GM18868 (cell line): ENCODE measurements around the gene KCNG3.
"Not testable (repeated sequence)": the region's sequence is repeated elsewhere in the genome, so short reads cannot be mapped to it uniquely, and the experiment has no call there.

Source experiments
- ATAC-seq: cut with Tn5 transposase; IDR thresholded peaks from one replicate; pipeline ENCODE4 v1.9.1; 2021; ENCODE audit warnings: mild to moderate bottlenecking, moderate library complexity; ENCODE audit not compliant: unreplicated experiment

Gene KCNG3

GRCh38 chr2:42435628-42436027 is 58.2 kb downstream of the KCNG3 start:
- ATAC-seq, result no peak

- ATAC-seq, result no peak
Measured at GRCh38 chr2:42430188-42430587, 63.6 kb downstream of the KCNG3 start.

GRCh38 chr2:42429352-42429751 is 64.4 kb downstream of the KCNG3 start:
- ATAC-seq, result no peak

GRCh38 chr2:42425697-42426096 is 68.1 kb downstream of the KCNG3 start:
- no peak for ATAC-seq

- ATAC-seq, result no peak
Measured at GRCh38 chr2:42424033-42424432, 69.7 kb downstream of the KCNG3 start.

- no peak for ATAC-seq
Measured at GRCh38 chr2:42421601-42422239, 72.1 kb downstream of the KCNG3 start.

GRCh38 chr2:42421157-42421485 is 72.7 kb downstream of the KCNG3 start:
- ATAC-seq, result no peak

GRCh38 chr2:42414648-42415047 is 79.1 kb downstream of the KCNG3 start:
- ATAC-seq, result no peak

- ATAC-seq, result no peak
Measured at GRCh38 chr2:42414158-42414557, 79.6 kb downstream of the KCNG3 start.

GRCh38 chr2:42410742-42411514 is 82.9 kb downstream of the KCNG3 start:
- no peak for ATAC-seq

- no peak for ATAC-seq
Measured at GRCh38 chr2:42408009-42408408, 85.8 kb downstream of the KCNG3 start.

GRCh38 chr2:42407476-42407875 is 86.3 kb downstream of the KCNG3 start:
- no peak for ATAC-seq

- no peak for ATAC-seq
Measured at GRCh38 chr2:42404676-42405075, 89.1 kb downstream of the KCNG3 start.

GRCh38 chr2:42401773-42402172 is 92.0 kb downstream of the KCNG3 start:
- no peak for ATAC-seq

GRCh38 chr2:42398052-42398451 is 95.7 kb downstream of the KCNG3 start:
- ATAC-seq, result not testable (repeated sequence)

- ATAC-seq, result not testable (repeated sequence)
Measured at GRCh38 chr2:42393320-42393719, 100.5 kb downstream of the KCNG3 start.

GRCh38 chr2:42392191-42392590 is 101.6 kb downstream of the KCNG3 start:
- no peak for ATAC-seq
